K562 (cell line): ENCODE data around the gene FRMD3. TPM values are rescaled to one million over a fixed set of nuclear protein-coding genes. Genes with fewer than 3 reads are reported as not detected.

Experiments used
- ATAC-seq: fragments of 200-7000 bp; cut with Tn5 transposase; 3 replicates; pipeline ENCODE4 v1.9.1; 2020; ENCODE audit warnings: moderate library complexity
- BruUV-seq: library from RNA; stranded (reverse); fragments of 400-500 nt; replicated peaks from 2 replicates; lab custom pipeline; 2021; lab: Mats Ljungman, UMichigan
- CTCF ChIA-PET: fragments of 300-600 bp; formaldehyde crosslinking; extraction: SDS; loops from one replicate; lab custom pipeline; 2021; ENCODE audit warnings: low intra/inter-chr PET ratio; lab: Yijun Ruan, JAX
- POLR2A ChIA-PET: fragments of 300-600, 350-650 bp; sonication (Branson Sonifier 250); formaldehyde crosslinking; extraction: SDS; loops from one replicate; lab custom pipeline; 2021; ENCODE audit warnings: antibody characterized with exemption, inconsistent platforms; lab: Yijun Ruan, JAX
- DNase-seq, 4 experiments: peaks; one replicate each; pipeline versions ENCODE4 v3.0.0 to v3.0.0-alpha.2; 2011 to 2018; ENCODE audit warnings: low spot score in 3 of 4, mixed read lengths in 3 of 4; ENCODE audit errors: extremely low read depth in 1 of 4
- FAIRE-seq: peaks from 2 replicates; lab custom pipeline; 2011; peaks lifted over from hg19 to GRCh38; lab: Jason Lieb, UNC
- H2AFZ ChIP-seq: 2 replicates; pipeline ENCODE4 v1.6.0; 2011; ENCODE audit warnings: low read depth, low read length, control low read depth, inconsistent platforms
- H3K27ac ChIP-seq: fragments of 200-600 bp; 3 replicates; pipeline ENCODE4 v1.8.0; 2011; ENCODE audit warnings: low read depth, mild to moderate bottlenecking, control low read depth, inconsistent platforms, low read length, moderate library complexity, mixed read lengths; ENCODE audit errors: extremely low read depth
- H3K27me3 ChIP-seq, 2 experiments: fragments of 300-600 bp in 1 of 2; 2 replicates in 1 of 2; 3 replicates in 1 of 2; pipeline versions ENCODE4 v1.6.0 to v1.8.0; 2011; ENCODE audit warnings: inconsistent platforms in 2 of 2, low read length in 2 of 2, mild to moderate bottlenecking in 1 of 2, mixed read lengths in 1 of 2, moderate library complexity in 1 of 2; ENCODE audit not compliant: control insufficient read depth in 2 of 2, insufficient read depth in 2 of 2
- H3K36me3 ChIP-seq: fragments of 300-600 bp; 3 replicates; pipeline ENCODE4 v1.8.0; 2011; ENCODE audit warnings: mild to moderate bottlenecking, low read length, inconsistent platforms; ENCODE audit not compliant: control insufficient read depth, insufficient read depth
- H3K4me1 ChIP-seq, 2 experiments: fragments of 200-600 bp in 1 of 2; replicated peaks in 1 of 2; 2 replicates in 1 of 2; 3 replicates in 1 of 2; pipeline versions ENCODE4 v1.5.1 to v1.8.0; 2011; ENCODE audit warnings: inconsistent platforms in 2 of 2, low read length in 2 of 2, mild to moderate bottlenecking in 1 of 2, mixed read lengths in 1 of 2, moderate library complexity in 1 of 2; ENCODE audit not compliant: control insufficient read depth in 2 of 2, insufficient read depth in 2 of 2
- H3K4me2 ChIP-seq: 2 replicates; pipeline ENCODE4 v1.6.1; 2011; ENCODE audit warnings: low read length, control low read depth, inconsistent platforms, mixed read lengths; ENCODE audit not compliant: insufficient read depth
- H3K4me3 ChIP-seq: fragments of 200-600 bp; sonication (generic), shearing (Covaris generic); 2 replicates; pipeline ENCODE4 v1.5.1; 2016; ENCODE audit warnings: control low read depth, inconsistent platforms
- H3K79me2 ChIP-seq: fragments of 200-600 bp; 3 replicates; pipeline ENCODE4 v1.8.0; 2011; ENCODE audit warnings: low read length, inconsistent platforms; ENCODE audit not compliant: control insufficient read depth, insufficient read depth
- H3K9ac ChIP-seq, 2 experiments: 2 replicates each; pipeline versions ENCODE4 v1.6.0 to v1.6.1; 2011; ENCODE audit warnings: low read depth in 2 of 2, low read length in 2 of 2, control low read depth in 1 of 2, inconsistent platforms in 1 of 2, mild to moderate bottlenecking in 1 of 2, mixed read lengths in 1 of 2; ENCODE audit not compliant: insufficient read depth in 1 of 2
- H3K9me1 ChIP-seq: one replicate; pipeline ENCODE4 v1.6.0; 2011; ENCODE audit warnings: inconsistent platforms, mild to moderate bottlenecking, low read length, moderate library complexity; ENCODE audit not compliant: control insufficient read depth, insufficient read depth
- H3K9me3 ChIP-seq: replicated peaks from 2 replicates; pipeline ENCODE4 v1.5.1; 2011; ENCODE audit warnings: low read depth, low read length, inconsistent platforms; ENCODE audit not compliant: control insufficient read depth, insufficient read depth
- H4K20me1 ChIP-seq: replicated peaks from 2 replicates; pipeline ENCODE4 v1.6.1; 2011; ENCODE audit warnings: low read length, inconsistent platforms, mixed read lengths; ENCODE audit not compliant: control insufficient read depth, insufficient read depth
- ARNT ChIP-seq, 2 experiments: fragments of 450-650 bp; IDR thresholded peaks; 2 replicates each; pipeline ENCODE4 v1.6.1; 2016; ENCODE audit warnings: mild to moderate bottlenecking in 1 of 2
- ATF4 ChIP-seq: fragments of 450-650 bp; formaldehyde crosslinking; IDR thresholded peaks from 2 replicates; pipeline ENCODE4 v1.4.0; 2022; ENCODE audit warnings: mild to moderate bottlenecking, moderate library complexity
- CBFA2T2 ChIP-seq: fragments of 450-650 bp; conservative IDR thresholded peaks from 2 replicates; pipeline ENCODE4 v1.6.1; 2017; ENCODE audit warnings: mild to moderate bottlenecking
- ETS1 ChIP-seq: conservative IDR thresholded peaks from 2 replicates; pipeline ENCODE4 v1.6.1; 2011; ENCODE audit warnings: low read depth, mild to moderate bottlenecking, low read length; ENCODE audit not compliant: control insufficient read depth
- FOS ChIP-seq: IDR thresholded peaks from 3 replicates; pipeline ENCODE4 v1.6.1; 2011; ENCODE audit not compliant: insufficient read length; ENCODE audit errors: extremely low read depth
- HMG20A ChIP-seq: fragments of 450-650 bp; formaldehyde crosslinking; conservative IDR thresholded peaks from 2 replicates; pipeline ENCODE4 v1.4.0; 2020; ENCODE audit warnings: mild to moderate bottlenecking, mixed read lengths
- KAT7 ChIP-seq: sonication (generic); formaldehyde crosslinking; IDR thresholded peaks from 2 replicates; pipeline ENCODE4 v1.8.0; 2022; ENCODE audit warnings: missing genetic modification reagents, mild to moderate bottlenecking, borderline replicate concordance
- MNT ChIP-seq, 2 experiments: fragments of 450-650 bp; conservative IDR thresholded peaks; 2 replicates each; pipeline ENCODE4 v1.6.1; 2017; ENCODE audit warnings: mild to moderate bottlenecking in 2 of 2, moderate library complexity in 2 of 2
- MYNN ChIP-seq, 2 experiments: sonication (generic); formaldehyde crosslinking in 1 of 2; IDR thresholded peaks; 2 replicates each; pipeline versions ENCODE4 v1.5.0 to v1.6.1; 2016 to 2020; ENCODE audit warnings: antibody characterized with exemption in 1 of 2, missing genetic modification reagents in 1 of 2
- PKNOX1 ChIP-seq: fragments of 450-650 bp; IDR thresholded peaks from 2 replicates; pipeline ENCODE4 v1.6.1; 2016
- ZBTB8A ChIP-seq: fragments of 450-650 bp; IDR thresholded peaks from 2 replicates; pipeline ENCODE4 v1.6.1; 2018; ENCODE audit warnings: mild to moderate bottlenecking, moderate library complexity; ENCODE audit not compliant: partially characterized antibody
- ZKSCAN3 ChIP-seq: fragments of 250-450 bp; sonication (Bioruptor Pico); IDR thresholded peaks from 2 replicates; pipeline ENCODE4 v1.4.0; 2020
- ZNF592 ChIP-seq: fragments of 450-650 bp; IDR thresholded peaks from 2 replicates; pipeline ENCODE4 v1.6.1; 2017; ENCODE audit warnings: antibody characterized with exemption, mild to moderate bottlenecking
- ZNF778 ChIP-seq: fragments of 450-650 bp; formaldehyde crosslinking; IDR thresholded peaks from 2 replicates; pipeline ENCODE4 v1.4.0; 2020; ENCODE audit warnings: mild to moderate bottlenecking, moderate library complexity
- WGBS: fragments of 100-300 bp; shearing (Covaris generic); methylation state at CpG from one replicate; pipeline ENCODE4 v1.1.6; 2016; ENCODE audit warnings: low coverage, mixed read lengths; ENCODE audit not compliant: insufficient coverage; ENCODE audit errors: missing lambda C conversion rate; 5-methylcytosine and 5-hydroxymethylcytosine counted together
- in situ Hi-C: fragments of 300-500 bp; cut with MboI; formaldehyde crosslinking; loops from 4 replicates; pipeline ENCODE4 v1.15.0; 2018; ENCODE audit warnings: inconsistent platforms, mixed read lengths
- intact Hi-C: fragments of 100-400 bp; cut with micrococcal nuclease; formaldehyde crosslinking; loops from 2 replicates; pipeline ENCODE4 v1.14.2; 2022
- polyA plus RNA-seq, 8 experiments: library from polyadenylated mRNA; depleted of rRNA in 4 of 8; stranded (reverse) in 5 of 8; unstranded in 3 of 8; fragments of >200 nt; fragmentation: Nextera tagmentation in 2 of 8; fragmentation: Illumina TruSeq in 1 of 8; extraction: Ambion mirVana in 2 of 8; extraction: Trizol in 1 of 8; gene quantifications; 2 replicates each; pipeline versions ENCODE4 v1.2.1 to v1.2.3, GENCODE V29; 2011 to 2014; ENCODE audit warnings: inconsistent platforms in 1 of 8, missing spikeins in 1 of 8
- total RNA-seq, 7 experiments: library from RNA; depleted of rRNA in 6 of 7; stranded (reverse); fragments of >200 nt in 6 of 7; fragmentation: Illumina TruSeq in 2 of 7; extraction: Trizol in 2 of 7; gene quantifications; 2 replicates each; pipeline versions ENCODE4 v1.2.1 to v1.2.3, GENCODE V29; 2011 to 2021; ENCODE audit warnings: low replicate concordance in 1 of 7

The FRMD3 gene
- total and polyA plus RNA-seq, 9 of the 15 experiments (the other 6 are each of a cell fraction or from before 2014, with no cell fraction given), result 0.09 to 0.51 (median 0.21) TPM

GRCh38 chr9:83392228-83392627, 146.0 kb downstream of the FRMD3 start (continued):
- TF ChIP-seq ARNT (IDR thresholded peaks at IDR 0.05), result no peak
- TF ChIP-seq HMG20A, result no peak
- no peak for TF ChIP-seq ZKSCAN3
- no peak for TF ChIP-seq MYNN (IDR thresholded peaks at IDR 0.05)
- no peak for TF ChIP-seq MYNN (CRISPR knock-in tag; IDR thresholded peaks at IDR 0.05)
- no peak for TF ChIP-seq ZNF778 (CRISPR knock-in tag)
- TF ChIP-seq CBFA2T2, result no peak
- no peak for TF ChIP-seq FOS
- TF ChIP-seq PKNOX1, result no peak
- no peak for TF ChIP-seq KAT7 (CRISPR knock-in tag)
- TF ChIP-seq ATF4, result no peak
- TF ChIP-seq ZBTB8A, result no peak

GRCh38 chr9:83388346-83388745, 149.9 kb downstream of the FRMD3 start:
- Histone ChIP-seq H3K4me1 (no peaks in the 10 kb centered on the region), H3K4me3 (no peak overlapping the region), H3K27ac (no peak overlapping the region), H3K9ac (no peak overlapping the region), H3K4me2 (no peak overlapping the region), H3K9me1 (no peaks in the 10 kb centered on the region), H2AFZ (no peak overlapping the region), H3K9me3 (no peaks in the 10 kb centered on the region), H3K36me3 (no peaks in the 10 kb centered on the region), H3K79me2 (no peaks in the 10 kb centered on the region), H4K20me1 (no peaks in the 10 kb centered on the region), H3K27me3 (no peaks in the 10 kb centered on the region)
- FAIRE-seq (no peak), DNase-seq (no peak), ATAC-seq (no peak)
- WGBS, result 0% methylated on average over 1 of the region's 1 CpG
- ChIA-PET CTCF (no interaction called here), POLR2A (no interaction called here)
- in situ Hi-C loops, result no loop called here
- BruUV-seq, result no TSS peak
- intact Hi-C loops, result no loop called here
- TF ChIP-seq MNT (conservative IDR thresholded peaks at IDR 0.05) (no peak), ETS1 (no peak), ZNF592 (no peak)
